Stimulated activated CD4-positive, alpha-beta T cell treated with anti-CD3 and anti-CD28 coated beads, Interleukin-15, amount 100 ng/mL, for 24 hours (primary cell): ENCODE measurements around the gene SLC24A1.

ENCODE experiments used
- DNase-seq: peaks from one replicate; pipeline ENCODE4 v3.0.0-alpha.2; 2020

The SLC24A1 gene

DNA sequence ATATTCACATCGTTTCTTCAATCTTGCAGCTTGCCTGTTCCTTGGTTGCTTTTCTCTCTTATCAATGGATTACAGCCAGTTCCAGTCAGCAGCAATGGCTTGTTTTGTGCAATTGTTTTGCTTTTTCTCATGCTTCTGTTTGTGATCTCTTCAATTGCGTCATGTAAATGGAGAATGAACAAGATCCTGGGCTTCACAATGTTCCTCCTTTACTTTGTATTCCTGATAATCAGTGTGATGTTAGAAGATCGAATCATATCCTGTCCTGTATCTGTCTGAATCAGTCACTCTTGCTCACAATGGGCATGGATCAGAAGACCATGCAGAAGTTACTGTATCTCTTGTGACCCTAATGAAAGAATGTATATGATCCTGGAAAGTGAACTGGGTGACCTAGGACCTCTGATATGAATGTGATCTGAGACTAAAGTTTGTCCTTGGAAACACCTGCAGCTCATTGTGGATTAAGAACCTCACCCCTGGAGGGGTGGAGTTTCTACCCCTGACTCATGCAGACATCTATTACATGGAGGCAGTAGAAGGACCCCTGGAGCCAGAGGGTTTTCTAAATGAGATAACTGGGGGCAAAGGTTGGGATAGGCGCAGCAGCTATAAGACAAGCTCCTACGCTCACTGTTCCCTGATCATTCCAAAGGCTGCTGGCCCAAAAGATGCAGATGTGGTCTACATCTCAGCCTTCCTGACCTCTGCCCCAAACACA lies 32.2 kb downstream of the SLC24A1 start:
- DNase-seq = no peak

DNA sequence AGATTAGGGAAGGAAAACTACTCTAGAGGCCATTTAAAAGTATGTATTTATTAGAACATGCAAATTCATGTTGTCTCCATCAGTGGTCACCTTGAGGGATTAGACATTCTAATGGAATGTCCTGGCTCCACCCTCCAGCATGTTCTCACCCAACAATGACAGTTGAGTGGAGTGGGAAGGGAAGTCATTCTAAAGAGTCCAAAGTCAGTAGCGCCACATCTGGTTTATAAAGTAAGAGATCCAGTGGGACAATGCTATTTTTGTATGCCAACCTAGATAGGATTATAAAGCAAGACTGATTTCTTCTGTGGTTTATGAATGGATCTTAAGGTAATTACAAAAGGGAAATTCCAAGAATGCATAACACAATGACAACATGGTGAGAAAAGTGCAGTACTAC lies 33.3 kb downstream of the SLC24A1 start:
- no peak for DNase-seq

GRCh38 chr15:65655457-65655856 lies 33.7 kb downstream of the SLC24A1 start:
- DNase-seq = no peak

GRCh38 chr15:65659502-65660052 lies 37.8 kb downstream of the SLC24A1 start:
- no peak for DNase-seq

DNA sequence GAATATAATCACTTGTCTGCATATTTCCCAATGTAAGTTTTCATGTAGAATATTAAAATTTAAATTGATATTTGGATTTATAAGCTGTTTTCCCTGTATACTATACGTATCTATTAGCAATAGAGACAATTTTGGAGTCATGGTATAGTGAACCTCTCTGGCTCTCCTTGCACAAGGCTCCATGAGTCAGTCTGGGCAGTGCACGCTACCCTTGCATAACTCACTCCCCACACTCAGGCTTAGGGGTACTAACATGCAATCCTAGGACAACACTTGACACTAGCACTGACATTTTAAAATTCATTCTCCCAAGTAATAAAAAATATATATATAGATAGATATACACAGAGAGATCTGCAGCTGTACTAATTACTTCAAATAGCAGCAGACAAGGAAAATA lies 39.2 kb downstream of the SLC24A1 start:
- DNase-seq = no peak

DNA sequence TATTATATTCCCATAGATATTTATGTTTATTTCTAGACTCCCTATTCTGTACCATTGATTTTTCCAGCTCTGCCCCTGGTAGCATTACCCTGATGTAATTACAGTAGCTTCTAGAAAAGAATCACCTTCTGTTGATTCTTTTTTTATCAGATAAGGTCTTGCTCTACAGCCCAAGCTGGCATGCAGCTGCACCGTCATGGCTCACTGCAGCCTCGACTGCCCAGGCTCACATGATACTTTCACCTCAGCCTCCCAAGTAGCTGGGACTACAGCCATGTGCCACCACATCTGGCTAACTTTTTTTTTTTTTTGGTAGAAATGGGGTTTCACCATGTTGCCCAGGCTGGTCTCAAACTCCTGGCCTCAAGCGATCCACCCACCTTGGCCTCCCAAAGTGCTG lies 41.8 kb downstream of the SLC24A1 start:
- DNase-seq = no peak

- no peak for DNase-seq
These were observed 44.5 kb downstream of the SLC24A1 start for GRCh38 chr15:65666257-65666656.

DNA sequence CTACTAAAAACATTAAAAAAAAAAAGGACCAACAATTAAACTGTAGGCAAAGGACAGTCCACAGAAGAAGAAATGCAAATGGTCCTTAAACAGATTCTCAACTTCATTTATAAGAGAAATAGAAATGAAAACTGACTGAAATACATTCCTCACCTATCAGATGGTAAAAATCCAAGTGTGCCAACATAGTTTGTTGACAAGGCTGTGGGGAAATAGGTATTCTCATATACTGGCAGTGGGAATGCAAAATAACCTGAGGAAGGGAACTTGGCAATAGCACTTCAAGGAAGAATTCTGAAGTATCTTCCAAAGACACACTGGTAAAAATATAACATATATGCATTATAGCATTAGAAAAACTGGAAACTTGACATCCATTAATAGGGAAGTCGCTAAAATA lies 53.8 kb downstream of the SLC24A1 start:
- DNase-seq = no peak

- no peak for DNase-seq
These were observed 54.4 kb downstream of the SLC24A1 start for GRCh38 chr15:65676123-65676522.

GRCh38 chr15:65680544-65680943 lies 58.8 kb downstream of the SLC24A1 start:
- no peak for DNase-seq

DNA sequence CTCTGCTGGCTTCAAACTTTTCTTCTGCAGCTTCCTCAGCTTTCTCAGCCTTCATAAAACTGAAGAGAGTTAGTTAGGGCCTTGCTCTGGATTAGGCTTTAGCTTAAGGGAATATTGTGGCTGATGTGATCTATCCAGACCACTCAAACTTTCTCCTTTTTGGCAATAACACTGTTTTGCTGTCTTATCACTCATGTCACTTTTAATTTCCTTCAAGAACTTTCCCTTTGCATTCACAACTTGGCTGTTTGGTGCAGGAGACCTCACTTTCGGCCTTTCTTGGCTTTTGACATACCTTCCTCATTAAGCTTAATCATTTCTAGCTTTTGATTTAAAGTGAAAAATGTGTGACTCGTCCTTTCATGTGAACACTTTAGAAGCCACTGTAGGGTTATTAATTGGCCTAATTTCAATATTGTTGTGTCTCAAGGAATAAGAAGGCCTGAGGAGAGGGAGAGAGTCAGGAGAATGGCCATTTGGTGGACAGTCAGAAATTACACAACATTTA lies 60.7 kb downstream of the SLC24A1 start:
- DNase-seq = no peak

- no peak for DNase-seq
These were observed 66.7 kb downstream of the SLC24A1 start for GRCh38 chr15:65688462-65688861.

GRCh38 chr15:65690173-65690572 lies 68.4 kb downstream of the SLC24A1 start:
- DNase-seq = no peak

DNA sequence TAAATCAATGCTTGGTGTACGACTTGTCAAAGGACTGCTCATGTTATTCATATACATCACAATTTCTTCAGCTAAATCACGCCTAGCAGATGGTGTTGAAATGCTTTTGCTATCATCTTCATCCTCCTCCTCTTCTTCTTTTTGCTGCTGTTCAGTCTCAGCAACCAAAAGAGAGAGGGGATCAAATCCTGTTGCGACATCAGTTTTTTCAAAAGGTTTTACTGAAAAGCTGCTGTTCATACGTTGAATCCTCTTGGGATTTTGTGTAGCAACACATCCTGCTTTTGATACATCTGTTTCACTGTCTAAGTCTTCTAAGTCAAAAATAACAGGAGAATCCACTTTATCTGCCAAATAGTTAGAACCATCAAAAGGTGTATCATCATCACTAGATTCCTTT lies 69.0 kb downstream of the SLC24A1 start:
- no peak for DNase-seq

GRCh38 chr15:65695081-65695480 lies 73.3 kb downstream of the SLC24A1 start:
- DNase-seq = no peak
